WI38 (cell line): ENCODE results near the gene NSL1.
"Not testable (repeated sequence)": the region's sequence is repeated elsewhere in the genome, so short reads cannot be mapped to it uniquely, and the experiment has no call there.

ENCODE experiments used
- H3K4me3 ChIP-seq: 2 replicates; pipeline ENCODE4 v1.5.1; 2011; ENCODE audit warnings: low read depth, mild to moderate bottlenecking, control low read depth, low read length
- CTCF ChIP-seq: IDR thresholded peaks from 2 replicates; pipeline ENCODE4 v1.5.1; 2012; ENCODE audit warnings: low read depth, mild to moderate bottlenecking, control low read depth, low read length

The NSL1 gene

GRCh38 chr1:212712451-212713303, 78.9 kb downstream of the NSL1 start:
- TF ChIP-seq CTCF = no peak
- no peak overlapping the region for H3K4me3 ChIP-seq

- not testable (repeated sequence) for H3K4me3 ChIP-seq
Measured at GRCh38 chr1:212711974-212712373, 79.6 kb downstream of the NSL1 start.

- H3K4me3 ChIP-seq = no peak overlapping the region
- TF ChIP-seq CTCF = no peak
Measured at GRCh38 chr1:212710566-212710965, 81.0 kb downstream of the NSL1 start.

- no peak overlapping the region for H3K4me3 ChIP-seq
- no peak for TF ChIP-seq CTCF
Measured at GRCh38 chr1:212703991-212704564, 87.5 kb downstream of the NSL1 start.

- H3K4me3 ChIP-seq = no peak overlapping the region
- TF ChIP-seq CTCF = no peak
Measured at GRCh38 chr1:212702672-212703071, 88.9 kb downstream of the NSL1 start.

- TF ChIP-seq CTCF = no peak
- no peak overlapping the region for H3K4me3 ChIP-seq
Measured at GRCh38 chr1:212701910-212702309, 89.7 kb downstream of the NSL1 start.

- H3K4me3 ChIP-seq = peak overlapping the region; percentile 63
- no peak for TF ChIP-seq CTCF
Measured at GRCh38 chr1:212700892-212701819, 90.4 kb downstream of the NSL1 start.
